H9 (cell line): ENCODE results near the gene ZNF786. TPM values are rescaled to one million over a fixed set of nuclear protein-coding genes. Genes with fewer than 3 reads are reported as not detected.
"Not testable (repeated sequence)": the region's sequence is repeated elsewhere in the genome, so short reads cannot be mapped to it uniquely, and the experiment has no call there.

Source experiments
- DNase-seq: peaks from one replicate; pipeline ENCODE4 v3.0.0-alpha.2; 2017
- H2AFZ ChIP-seq: one replicate; pipeline ENCODE4 v1.6.1; 2013; ENCODE audit warnings: mild to moderate bottlenecking, low read length, control low read depth, moderate library complexity
- H2AK5ac ChIP-seq: 2 replicates; pipeline ENCODE4 v1.6.1; 2013; ENCODE audit warnings: low read length, control low read depth, mixed read lengths; ENCODE audit not compliant: insufficient read length
- H2BK120ac ChIP-seq: one replicate; pipeline ENCODE4 v1.6.1; 2013; ENCODE audit warnings: low read depth, mild to moderate bottlenecking, low read length, control low read depth, inconsistent platforms; ENCODE audit not compliant: poor library complexity, severe bottlenecking
- H2BK12ac ChIP-seq: 2 replicates; pipeline ENCODE4 v1.6.1; 2013; ENCODE audit warnings: low read length, control low read depth, mixed read lengths, low read depth; ENCODE audit not compliant: insufficient read length
- H2BK15ac ChIP-seq: 2 replicates; pipeline ENCODE4 v1.6.1; 2013; ENCODE audit warnings: low read depth, low read length, control low read depth
- H2BK20ac ChIP-seq: one replicate; pipeline ENCODE4 v1.6.1; 2013; ENCODE audit warnings: low read depth, mild to moderate bottlenecking, low read length, control low read depth, inconsistent platforms; ENCODE audit not compliant: poor library complexity, severe bottlenecking
- H2BK5ac ChIP-seq: 2 replicates; pipeline ENCODE4 v1.6.1; 2013; ENCODE audit warnings: low read length, control low read depth, mixed read lengths; ENCODE audit not compliant: insufficient read length
- H3K14ac ChIP-seq: 2 replicates; pipeline ENCODE4 v1.6.1; 2013; ENCODE audit warnings: low read length, control low read depth; ENCODE audit not compliant: insufficient read depth
- H3K18ac ChIP-seq: 2 replicates; pipeline ENCODE4 v1.6.1; 2013; ENCODE audit warnings: low read depth, mild to moderate bottlenecking, mixed read lengths, low read length, control low read depth; ENCODE audit not compliant: insufficient read length
- H3K23ac ChIP-seq: 2 replicates; pipeline ENCODE4 v1.6.1; 2013; ENCODE audit warnings: low read length, control low read depth, mixed read lengths, low read depth; ENCODE audit not compliant: insufficient read length
- H3K23me2 ChIP-seq: 2 replicates; pipeline ENCODE4 v1.6.1; 2013; ENCODE audit warnings: low read depth, mild to moderate bottlenecking, mixed read lengths, low read length, control low read depth; ENCODE audit not compliant: insufficient read length, poor library complexity, severe bottlenecking
- H3K27ac ChIP-seq: 2 replicates; pipeline ENCODE4 v1.5.1; 2013; ENCODE audit warnings: low read length, control low read depth, mixed read lengths, low read depth; ENCODE audit not compliant: insufficient read length
- H3K27me3 ChIP-seq: 2 replicates; pipeline ENCODE4 v1.6.1; 2013; ENCODE audit warnings: low read length, control low read depth, inconsistent platforms; ENCODE audit not compliant: insufficient read depth
- H3K4ac ChIP-seq: 2 replicates; pipeline ENCODE4 v1.6.1; 2013; ENCODE audit warnings: low read depth, mild to moderate bottlenecking, control low read depth, inconsistent platforms, low read length, moderate library complexity
- H3K4me1 ChIP-seq: 2 replicates; pipeline ENCODE4 v1.6.1; 2013; ENCODE audit warnings: low read length, control low read depth, inconsistent platforms; ENCODE audit not compliant: insufficient read depth
- H3K4me2 ChIP-seq: 2 replicates; pipeline ENCODE4 v1.6.1; 2013; ENCODE audit warnings: low read length, control low read depth, mixed read lengths; ENCODE audit not compliant: insufficient read length, insufficient read depth
- H3K56ac ChIP-seq: 2 replicates; pipeline ENCODE4 v1.6.1; 2013; ENCODE audit warnings: low read depth, mild to moderate bottlenecking, mixed read lengths, low read length, control low read depth; ENCODE audit not compliant: insufficient read length
- H3K79me1 ChIP-seq: 2 replicates; pipeline ENCODE4 v1.6.1; 2013; ENCODE audit warnings: low read depth, mild to moderate bottlenecking, moderate library complexity, low read length, control low read depth, inconsistent platforms; ENCODE audit not compliant: insufficient read depth, poor library complexity, severe bottlenecking
- H3K79me2 ChIP-seq: 2 replicates; pipeline ENCODE4 v1.6.1; 2013; ENCODE audit warnings: low read length, control low read depth, inconsistent platforms; ENCODE audit not compliant: insufficient read depth
- H3K9ac ChIP-seq: 2 replicates; pipeline ENCODE4 v1.6.1; 2013; ENCODE audit warnings: low read length, control low read depth, mixed read lengths; ENCODE audit not compliant: insufficient read length; ENCODE audit errors: extremely low read depth
- H3K9me3 ChIP-seq: one replicate; pipeline ENCODE4 v1.6.1; 2013; ENCODE audit warnings: low read depth, low read length, inconsistent platforms; ENCODE audit not compliant: control insufficient read depth
- H3T11ph ChIP-seq: one replicate; pipeline ENCODE4 v1.6.1; 2013; ENCODE audit warnings: mild to moderate bottlenecking, low read length, control low read depth, inconsistent platforms
- H4K20me1 ChIP-seq: one replicate; pipeline ENCODE4 v1.6.1; 2013; ENCODE audit not compliant: control insufficient read depth, insufficient read length, insufficient read depth
- H4K5ac ChIP-seq: 2 replicates; pipeline ENCODE4 v1.6.1; 2013; ENCODE audit warnings: low read depth, mild to moderate bottlenecking, mixed read lengths, low read length, control low read depth; ENCODE audit not compliant: insufficient read length
- H4K8ac ChIP-seq: replicated peaks from 2 replicates; pipeline ENCODE4 v1.6.1; 2013; ENCODE audit warnings: low read length, control low read depth, mixed read lengths, low read depth; ENCODE audit not compliant: insufficient read length
- H4K91ac ChIP-seq: 2 replicates; pipeline ENCODE4 v1.6.1; 2013; ENCODE audit warnings: low read depth, mild to moderate bottlenecking, moderate library complexity, mixed read lengths, low read length, control low read depth; ENCODE audit not compliant: insufficient read length
- H3K27ac Mint-ChIP-seq, 3 experiments: 2 replicates in 2 of 3; 3 replicates in 1 of 3; pipeline ENCODE4 v1.8.0; 2020 to 2021; ENCODE audit warnings: mixed read lengths in 3 of 3, mild to moderate bottlenecking in 1 of 3, moderate library complexity in 1 of 3
- H3K27me3 Mint-ChIP-seq: 2 replicates; pipeline ENCODE4 v1.8.0; 2021; ENCODE audit warnings: low read depth, mild to moderate bottlenecking, moderate library complexity, mixed read lengths
- H3K36me3 Mint-ChIP-seq, 3 experiments: 2 replicates in 2 of 3; 3 replicates in 1 of 3; pipeline ENCODE4 v1.8.0; 2020 to 2021; ENCODE audit warnings: low read depth in 3 of 3, mixed read lengths in 3 of 3; ENCODE audit not compliant: insufficient read depth in 1 of 3
- H3K4me1 Mint-ChIP-seq, 2 experiments: 2 replicates each; pipeline ENCODE4 v1.8.0; 2020; ENCODE audit warnings: mixed read lengths in 2 of 2
- H3K4me3 Mint-ChIP-seq, 2 experiments: 2 replicates in 1 of 2; 3 replicates in 1 of 2; pipeline ENCODE4 v1.8.0; 2020 to 2021; ENCODE audit warnings: mild to moderate bottlenecking in 2 of 2, mixed read lengths in 2 of 2, moderate library complexity in 1 of 2
- H3K9me3 Mint-ChIP-seq, 2 experiments: 2 replicates in 1 of 2; 3 replicates in 1 of 2; pipeline ENCODE4 v1.8.0; 2020; ENCODE audit warnings: mild to moderate bottlenecking in 2 of 2, mixed read lengths in 2 of 2, moderate library complexity in 1 of 2
- WGBS: extraction: QIAGEN DNeasy Blood & Tissue Kit; methylation state at CpG from one replicate; pipeline ENCODE4 v1.1.7; 2013; ENCODE audit warnings: missing lambda C conversion rate, low lambda C conversion rate, mixed read lengths; ENCODE audit not compliant: insufficient read length; ENCODE audit errors: extremely low coverage; 5-methylcytosine and 5-hydroxymethylcytosine counted together
- total RNA-seq: library from RNA; stranded (reverse); gene quantifications from 2 replicates; pipeline ENCODE4 v1.2.1, GENCODE V29; 2021
- TF ChIP-seq, protein P1 (sequence below): fragments of 200-600 bp; sonication (generic); conservative IDR thresholded peaks from 3 replicates; pipeline ENCODE4 v1.8.0; 2021; ENCODE audit warnings: antibody characterized with exemption, mild to moderate bottlenecking

ZNF786 gene
- total RNA-seq, 1 experiment from 2014 or later: 25.1 TPM

- Histone ChIP-seq H3K27ac (no peak overlapping the region), H3K18ac (no peak overlapping the region), H4K91ac (no peak overlapping the region), H2BK5ac (no peak overlapping the region), H2BK12ac (no peak overlapping the region), H4K20me1 (no peaks in the 10 kb centered on the region), H3K9me3 (no peaks in the 10 kb centered on the region), H2AFZ (no peak overlapping the region), H3K23ac (no peak overlapping the region), H3K9ac (no peak overlapping the region), H3K56ac (no peak overlapping the region), H3K4me2 (no peak overlapping the region), H3K79me1 (no peaks in the 10 kb centered on the region), H3K23me2 (peaks cover 6% of the 10 kb centered on the region), H3T11ph (no peak overlapping the region), H2AK5ac (no peak overlapping the region), H3K4ac (no peak overlapping the region), H4K8ac (no peak overlapping the region), H2BK15ac (no peak overlapping the region), H3K79me2 (peaks cover 14% of the 10 kb centered on the region; the same call in 1 of the 2 replicates), H4K5ac (no peak overlapping the region), H3K4me1 (peaks cover 3% of the 10 kb centered on the region; the same call in 1 of the 2 replicates), H3K14ac (no peak overlapping the region), H2BK20ac (no peak overlapping the region), H2BK120ac (no peak overlapping the region), H3K27me3 (no peaks in the 10 kb centered on the region)
- DNase-seq: no peak
- peaks cover 22% of the 10 kb centered on the region for H3K27me3 Mint-ChIP-seq
- H3K27ac Mint-ChIP-seq: no peak overlapping the region
- WGBS: no CpG with 5 or more reads among the region's 3 CpGs
- TF ChIP-seq, protein P1, sequence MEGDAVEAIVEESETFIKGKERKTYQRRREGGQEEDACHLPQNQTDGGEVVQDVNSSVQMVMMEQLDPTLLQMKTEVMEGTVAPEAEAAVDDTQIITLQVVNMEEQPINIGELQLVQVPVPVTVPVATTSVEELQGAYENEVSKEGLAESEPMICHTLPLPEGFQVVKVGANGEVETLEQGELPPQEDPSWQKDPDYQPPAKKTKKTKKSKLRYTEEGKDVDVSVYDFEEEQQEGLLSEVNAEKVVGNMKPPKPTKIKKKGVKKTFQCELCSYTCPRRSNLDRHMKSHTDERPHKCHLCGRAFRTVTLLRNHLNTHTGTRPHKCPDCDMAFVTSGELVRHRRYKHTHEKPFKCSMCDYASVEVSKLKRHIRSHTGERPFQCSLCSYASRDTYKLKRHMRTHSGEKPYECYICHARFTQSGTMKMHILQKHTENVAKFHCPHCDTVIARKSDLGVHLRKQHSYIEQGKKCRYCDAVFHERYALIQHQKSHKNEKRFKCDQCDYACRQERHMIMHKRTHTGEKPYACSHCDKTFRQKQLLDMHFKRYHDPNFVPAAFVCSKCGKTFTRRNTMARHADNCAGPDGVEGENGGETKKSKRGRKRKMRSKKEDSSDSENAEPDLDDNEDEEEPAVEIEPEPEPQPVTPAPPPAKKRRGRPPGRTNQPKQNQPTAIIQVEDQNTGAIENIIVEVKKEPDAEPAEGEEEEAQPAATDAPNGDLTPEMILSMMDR: no peak
- H3K36me3 Mint-ChIP-seq: peaks cover 0 to 4% (median 3%) of the 10 kb centered on the region in 3 experiments; a peak in 3 of 7 replicates
- no peak overlapping the region for H3K4me3 Mint-ChIP-seq
- no peaks in the 10 kb centered on the region; a peak in 3 of 5 replicates for H3K9me3 Mint-ChIP-seq
- peaks cover 17% of the 10 kb centered on the region in 2 experiments for H3K4me1 Mint-ChIP-seq
Measured at GRCh38 chr7:149031353-149031910, 59.1 kb downstream of the ZNF786 start.

GRCh38 chr7:149030439-149030838, 60.1 kb downstream of the ZNF786 start:
- not testable (repeated sequence) for H3T11ph ChIP-seq, H3K36me3 Mint-ChIP-seq, DNase-seq, H3K56ac ChIP-seq, H3K9me3 Mint-ChIP-seq, H3K27ac ChIP-seq, H3K9me3 ChIP-seq, H3K14ac ChIP-seq, H2AFZ ChIP-seq, H2BK120ac ChIP-seq, H3K9ac ChIP-seq, H4K8ac ChIP-seq, H2BK15ac ChIP-seq, H3K23me2 ChIP-seq, H2BK5ac ChIP-seq, H3K4ac ChIP-seq, H3K4me2 ChIP-seq, H2BK20ac ChIP-seq, H3K4me3 Mint-ChIP-seq, H3K4me1 ChIP-seq, H4K5ac ChIP-seq, H3K27me3 ChIP-seq, H4K20me1 ChIP-seq, H3K27ac Mint-ChIP-seq, H3K18ac ChIP-seq, H2AK5ac ChIP-seq, H3K79me1 ChIP-seq, H3K23ac ChIP-seq, H2BK12ac ChIP-seq, H4K91ac ChIP-seq
- peaks cover 23% of the 10 kb centered on the region; the same call in 1 of the 2 replicates for H3K79me2 ChIP-seq
- H3K27me3 Mint-ChIP-seq: peaks cover 22% of the 10 kb centered on the region
- WGBS: no CpG with 5 or more reads among the region's 9 CpGs
- H3K4me1 Mint-ChIP-seq: peaks cover 23% of the 10 kb centered on the region in 2 experiments
